GM21528 (cell line): ENCODE measurements around the gene NAP1L4.
"Not testable (repeated sequence)": the region's sequence is repeated elsewhere in the genome, so short reads cannot be mapped to it uniquely, and the experiment has no call there.

Source experiments
- ATAC-seq: cut with Tn5 transposase; IDR thresholded peaks from one replicate; pipeline ENCODE4 v1.9.1; 2021; ENCODE audit warnings: mild to moderate bottlenecking, moderate library complexity; ENCODE audit not compliant: unreplicated experiment, low FRiP score

Gene NAP1L4

GRCh38 chr11:2911785-2912391, 80.2 kb downstream of the NAP1L4 start:
- ATAC-seq, result no peak

- ATAC-seq, result no peak
Measured at GRCh38 chr11:2911088-2911784, 80.9 kb downstream of the NAP1L4 start.

GRCh38 chr11:2910401-2910955, 81.7 kb downstream of the NAP1L4 start:
- ATAC-seq, result no peak

- no peak for ATAC-seq
Measured at GRCh38 chr11:2909133-2909902, 82.8 kb downstream of the NAP1L4 start.

GRCh38 chr11:2908130-2908529, 84.0 kb downstream of the NAP1L4 start:
- ATAC-seq, result no peak

GRCh38 chr11:2905299-2905698, 86.8 kb downstream of the NAP1L4 start:
- ATAC-seq, result not testable (repeated sequence)

GRCh38 chr11:2904153-2905052, 87.7 kb downstream of the NAP1L4 start:
- ATAC-seq, result no peak

GRCh38 chr11:2903672-2904011, 88.5 kb downstream of the NAP1L4 start:
- ATAC-seq, result no peak

- ATAC-seq, result no peak
Measured at GRCh38 chr11:2902784-2903671, 89.1 kb downstream of the NAP1L4 start.

GRCh38 chr11:2901854-2902783, 90.0 kb downstream of the NAP1L4 start:
- ATAC-seq, result peak; percentile 94

- no peak for ATAC-seq
Measured at GRCh38 chr11:2901196-2901796, 90.8 kb downstream of the NAP1L4 start.

GRCh38 chr11:2899080-2899783, 92.9 kb downstream of the NAP1L4 start:
- ATAC-seq, result no peak

GRCh38 chr11:2898366-2899079, 93.6 kb downstream of the NAP1L4 start:
- ATAC-seq, result no peak

GRCh38 chr11:2897048-2897447, 95.1 kb downstream of the NAP1L4 start:
- ATAC-seq, result no peak

- ATAC-seq, result no peak
Measured at GRCh38 chr11:2896047-2896446, 96.1 kb downstream of the NAP1L4 start.
